Measurements from ENCODE around the gene COL13A1.

Gene COL13A1

DNA sequence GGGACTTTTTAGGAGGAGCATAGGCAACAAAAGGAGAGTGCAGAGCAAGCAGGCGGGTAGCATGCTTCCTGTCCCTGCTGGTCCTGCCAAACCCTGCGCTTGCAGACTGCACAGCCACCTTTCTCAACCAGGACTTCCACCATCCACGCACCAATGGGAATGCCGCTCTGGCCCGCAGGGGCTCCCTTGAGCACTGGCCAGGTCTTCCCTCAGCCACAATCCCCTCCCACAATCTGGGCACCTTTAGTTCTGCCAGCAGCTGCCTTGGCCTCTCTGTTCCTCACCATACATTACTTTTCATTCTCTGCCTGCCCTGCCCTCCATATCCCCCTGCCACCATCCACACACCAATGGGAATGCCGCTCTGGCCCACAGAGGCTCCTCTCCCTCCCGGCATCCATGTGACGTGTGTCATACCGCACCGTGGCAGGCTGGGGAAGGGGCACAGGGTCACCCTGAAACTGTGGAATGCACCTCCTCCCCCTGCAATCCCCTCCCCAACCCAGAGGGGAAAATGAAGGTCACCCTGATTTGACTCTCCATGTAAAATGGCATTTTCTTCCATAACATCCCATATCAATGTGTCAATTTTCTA is 153.6 kb downstream of the COL13A1 start:
- DNase-seq = no peak

DNA sequence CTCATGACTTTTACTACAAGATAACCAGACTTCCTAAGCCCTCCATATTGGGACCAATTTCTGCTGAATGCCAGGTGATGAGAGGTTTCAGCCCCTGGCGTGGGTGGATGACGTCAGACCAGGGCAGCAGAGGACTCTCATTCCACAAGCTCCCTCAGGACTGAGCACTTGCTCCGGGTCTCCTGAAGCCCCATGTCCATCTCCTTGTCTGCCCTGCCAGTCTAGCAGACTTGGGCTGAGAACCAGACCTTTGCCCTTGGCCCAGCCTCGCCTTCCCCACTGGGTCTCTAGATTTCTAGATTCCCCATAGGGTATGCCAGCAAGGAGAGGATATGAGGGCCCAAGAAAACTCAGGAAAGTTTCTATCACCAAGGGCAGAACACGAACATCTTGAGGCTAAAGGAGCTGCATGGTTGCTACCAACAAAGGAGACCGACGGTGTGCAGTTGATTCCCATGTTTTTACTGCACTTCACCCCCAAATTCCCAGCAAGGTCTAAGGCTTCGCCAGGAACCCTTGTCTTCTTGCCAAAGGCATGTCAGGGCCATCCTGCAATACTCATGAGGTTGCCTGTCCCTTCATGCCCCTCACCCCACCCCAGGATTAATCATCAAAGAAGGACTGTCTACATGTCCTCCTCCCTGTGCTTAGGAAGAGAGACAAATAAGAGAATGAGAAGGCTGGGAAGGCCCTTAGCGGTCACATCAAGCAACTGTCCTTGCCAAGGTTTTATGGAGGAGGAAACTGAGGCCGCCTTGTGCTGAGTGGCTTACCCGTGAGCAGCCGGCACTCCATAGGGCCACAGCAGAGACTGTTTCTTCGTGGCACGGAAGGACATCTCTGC is 154.4 kb downstream of the COL13A1 start:
- no peak for DNase-seq

DNA sequence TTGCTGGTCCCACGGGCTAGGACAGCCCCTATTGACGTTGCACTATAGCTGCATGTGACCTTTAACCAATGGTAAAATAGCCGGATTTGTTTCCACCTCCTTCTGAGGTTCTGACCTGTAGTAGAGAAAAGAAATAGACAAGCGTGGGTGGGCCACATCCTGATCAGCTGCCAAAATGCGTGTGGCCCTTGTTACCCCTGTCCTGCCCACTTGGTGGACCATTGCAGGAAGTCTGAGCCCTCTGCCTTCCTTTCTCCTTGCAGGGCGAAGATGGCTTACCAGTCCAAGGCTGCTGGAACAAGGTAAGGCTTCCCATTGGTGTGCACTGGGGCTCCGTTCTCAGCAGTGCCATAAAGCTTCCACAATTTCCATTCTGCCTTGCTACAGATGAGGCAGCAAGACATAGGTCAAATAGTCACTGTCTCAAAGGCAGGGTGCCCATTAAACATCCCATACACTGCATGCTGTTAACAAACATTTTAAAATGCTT is 155.1 kb downstream of the COL13A1 start:
- no peak for DNase-seq

DNA sequence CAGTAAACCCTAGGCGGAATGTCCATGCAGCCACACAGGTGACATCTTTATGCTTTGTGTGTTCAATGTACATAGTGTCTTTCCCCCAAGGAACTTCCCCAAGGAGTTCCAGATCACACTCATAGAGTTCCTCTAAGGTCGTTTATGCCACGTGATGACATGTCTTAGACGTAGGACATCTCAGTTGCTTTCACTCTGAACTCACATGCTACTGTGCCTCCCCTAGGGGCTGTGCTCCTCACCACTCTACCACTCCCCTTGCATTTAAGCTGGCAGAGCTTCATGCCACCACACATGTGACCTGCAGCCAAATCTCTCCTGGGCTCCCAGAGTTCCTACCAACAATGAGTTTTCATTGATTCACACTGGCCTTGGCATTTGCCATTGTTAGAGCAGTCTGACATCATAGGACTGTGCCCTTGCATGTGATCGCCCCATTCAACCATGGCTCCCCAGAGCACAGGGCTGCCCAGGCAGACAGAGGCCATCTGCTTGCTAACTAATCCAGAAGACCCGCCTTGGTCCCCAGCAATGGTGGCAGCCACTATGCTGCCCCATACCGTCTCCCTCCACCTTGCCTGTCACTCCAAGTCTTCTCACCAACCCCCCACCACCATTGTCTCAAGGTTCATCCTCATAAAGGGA is 155.7 kb downstream of the COL13A1 start:
- no peak for DNase-seq

DNA sequence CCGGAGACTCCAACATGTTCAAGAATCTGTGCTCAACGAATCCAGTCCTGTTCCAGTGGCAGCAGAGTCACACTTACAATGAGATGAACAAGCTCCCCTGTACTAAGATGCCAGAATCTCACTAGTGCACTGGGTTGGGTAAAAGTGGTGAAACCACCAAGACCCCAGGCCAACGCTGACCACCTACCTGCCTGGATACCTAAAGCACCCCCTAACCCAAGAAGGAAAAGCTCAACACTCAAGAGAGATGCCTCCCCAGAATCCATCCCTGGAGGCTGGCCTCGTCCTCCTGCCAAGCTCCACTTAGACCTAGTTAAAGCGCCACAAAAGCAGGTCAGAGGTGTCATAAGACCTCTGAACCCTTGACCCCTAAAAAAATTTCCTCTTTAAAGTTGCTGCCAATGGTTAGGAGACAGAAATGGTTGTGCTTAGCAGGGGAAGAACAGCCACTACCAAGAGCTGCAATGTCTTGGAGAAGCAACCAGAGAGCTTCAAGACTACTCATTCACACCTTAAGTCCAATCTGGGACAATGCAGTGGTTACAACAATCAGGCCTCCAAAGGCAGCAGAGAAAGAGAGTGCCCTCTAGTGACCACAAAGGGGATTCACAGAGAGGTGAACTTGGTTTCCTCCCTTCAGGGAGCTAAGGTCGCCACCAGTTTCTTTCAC is 156.3 kb downstream of the COL13A1 start:
- DNase-seq = no peak

DNA sequence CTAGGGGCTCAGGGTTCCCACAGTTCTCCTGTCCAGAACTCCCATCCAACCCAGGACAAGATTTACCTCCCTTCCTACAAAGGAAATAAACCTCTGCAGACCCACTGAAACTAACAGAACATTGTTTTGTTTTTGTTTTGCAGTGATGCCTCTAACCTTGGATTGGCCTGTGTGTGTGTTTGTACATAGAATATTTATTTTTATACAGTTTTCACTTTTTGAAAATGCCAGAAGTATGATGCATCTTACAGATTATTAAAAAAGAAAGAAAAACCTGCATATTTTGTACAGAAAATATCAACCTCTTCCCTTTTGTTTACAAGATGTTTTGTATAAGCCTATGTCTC is 156.8 kb downstream of the COL13A1 start:
- DNase-seq = no peak

DNA sequence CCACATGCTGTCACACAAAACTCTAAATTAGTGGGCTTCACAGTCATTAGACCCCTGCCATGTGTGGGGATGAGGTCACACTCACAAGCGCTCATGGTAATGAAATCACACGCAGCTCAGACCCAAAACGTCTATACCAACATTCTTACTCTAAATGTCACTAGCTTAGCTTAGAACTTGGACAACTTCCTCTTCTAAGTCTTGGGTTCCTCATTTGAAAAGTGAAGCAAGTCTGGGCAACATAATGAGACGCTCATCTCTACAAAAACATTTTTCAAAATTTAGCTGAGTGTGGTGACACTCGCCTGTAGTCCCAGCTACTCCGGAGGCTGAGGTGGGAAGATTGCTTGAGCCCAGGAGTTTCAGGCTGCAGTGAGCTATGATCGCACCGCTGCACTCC is 158.2 kb downstream of the COL13A1 start:
- peak in 1 of 2 donors; percentile 38 for DNase-seq

DNA sequence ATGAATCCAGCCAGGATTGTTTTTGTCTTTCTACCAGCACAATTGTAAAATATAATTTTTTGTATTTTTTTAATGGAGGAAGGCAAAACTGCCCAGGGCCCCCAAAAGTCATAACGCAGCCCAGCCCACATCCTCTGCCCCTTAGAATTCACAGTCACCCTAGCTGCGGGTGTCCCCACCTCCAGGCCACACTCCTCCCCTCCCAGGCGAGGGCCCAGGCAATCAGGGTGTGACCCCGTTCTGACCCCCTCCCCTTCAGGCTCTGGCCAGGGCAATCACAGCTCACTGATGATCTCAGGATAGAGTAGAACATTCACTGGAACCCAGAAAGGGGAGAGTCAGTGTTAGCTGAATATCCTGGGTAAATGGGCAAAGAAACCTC is 158.9 kb downstream of the COL13A1 start:
- no peak for DNase-seq

DNA sequence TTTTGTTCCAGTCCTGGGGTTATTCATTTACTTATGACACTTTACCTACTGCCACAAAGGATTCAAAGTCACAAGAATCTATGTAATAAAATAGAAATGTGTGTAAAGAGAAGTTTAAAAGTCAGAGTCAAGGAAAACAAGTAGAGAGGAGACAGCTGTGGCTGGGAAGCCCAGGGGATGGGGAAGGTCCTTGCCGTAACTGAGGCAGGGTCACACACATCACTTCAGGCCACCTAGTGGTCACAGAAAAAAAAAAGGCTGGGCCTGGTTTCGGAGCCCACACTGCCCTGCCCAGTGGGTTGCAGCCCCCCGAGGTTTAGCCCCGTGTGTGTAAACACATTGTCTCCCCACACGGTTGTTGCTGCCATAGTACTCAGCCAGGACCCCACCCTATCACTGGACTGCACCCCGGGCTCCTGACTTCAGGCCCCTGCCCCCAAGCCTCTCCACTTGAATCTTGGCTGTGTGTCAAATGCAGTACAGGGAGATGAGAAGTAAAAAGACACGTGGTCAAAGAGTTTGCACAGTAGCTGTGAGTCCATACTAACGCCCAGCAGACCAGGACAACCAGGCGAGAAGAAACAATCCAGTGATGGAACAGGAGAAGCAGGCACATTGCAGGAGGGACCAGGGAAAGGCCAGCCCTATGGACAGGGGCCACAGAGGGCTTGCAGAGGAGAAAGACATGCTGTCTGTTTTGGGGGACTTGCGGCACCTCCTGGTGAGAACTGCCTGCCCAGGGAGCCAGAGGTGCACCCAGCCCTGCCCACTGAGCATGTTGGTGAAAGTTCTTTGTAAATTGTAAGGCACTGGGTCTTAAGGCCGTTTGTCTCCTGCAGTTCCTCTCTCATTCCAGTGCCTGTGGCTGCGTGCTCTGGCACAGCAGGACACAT is 159.5 kb downstream of the COL13A1 start:
- no peak for DNase-seq

DNA sequence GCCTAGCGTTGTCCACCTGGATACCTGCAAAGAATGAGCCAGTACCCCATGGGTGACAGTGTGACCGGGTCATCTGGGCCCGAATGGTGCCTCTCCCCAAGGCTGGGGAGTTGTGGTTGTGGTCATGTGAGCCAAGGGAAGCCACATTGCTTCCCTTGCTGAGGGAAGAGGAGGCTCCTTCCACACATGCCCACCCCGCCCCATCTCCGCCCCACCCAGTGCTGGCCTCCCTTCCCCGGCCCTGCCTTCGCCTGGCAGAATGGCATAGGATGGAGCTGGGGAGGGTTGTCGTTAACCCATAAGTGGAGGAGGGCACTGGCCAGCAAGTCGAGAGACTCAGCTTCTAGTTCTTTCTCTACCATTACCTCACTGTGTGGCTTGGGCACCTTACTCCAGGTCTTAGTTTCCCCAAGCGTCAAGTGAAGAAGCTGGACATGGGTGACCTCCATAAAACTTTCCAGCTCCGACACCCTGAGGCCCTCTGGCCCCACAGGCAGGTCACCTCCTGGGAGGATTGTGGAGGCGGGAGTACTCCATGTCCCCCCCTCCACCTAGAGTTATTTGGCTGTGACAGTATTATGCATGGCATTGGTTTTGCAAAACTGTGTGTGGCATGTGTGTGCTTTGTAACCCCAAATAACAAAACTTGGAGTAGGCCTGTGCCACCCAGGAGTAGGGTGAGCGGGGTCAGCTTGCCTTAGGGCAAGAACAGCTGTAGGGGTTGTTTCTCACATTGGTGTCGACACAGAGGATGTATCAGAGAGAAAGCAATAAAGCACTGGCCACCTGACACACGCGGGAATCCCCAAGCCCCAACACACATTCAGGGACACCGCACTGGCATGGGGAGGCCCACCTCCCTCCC is 160.4 kb downstream of the COL13A1 start:
- no peak for DNase-seq

DNA sequence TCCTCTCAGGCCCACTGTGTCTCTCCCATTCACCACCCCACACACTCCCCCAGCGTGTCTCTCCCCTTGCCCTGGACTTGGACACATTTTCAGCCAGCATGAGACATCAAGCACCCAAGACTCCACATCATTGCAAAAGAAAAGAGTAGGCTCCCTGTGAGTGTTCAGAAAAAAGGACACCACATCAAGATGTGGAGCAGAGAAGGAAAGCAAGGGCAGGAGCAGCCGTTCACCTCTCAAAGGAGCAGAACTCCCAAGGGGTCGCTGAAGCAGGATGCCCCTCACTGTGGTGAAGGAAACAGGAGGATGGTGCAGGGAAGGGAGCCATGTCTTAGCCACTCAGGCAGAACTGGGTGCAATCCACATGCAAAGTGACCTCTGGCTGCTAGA is 161.0 kb downstream of the COL13A1 start:
- no peak for DNase-seq

DNA sequence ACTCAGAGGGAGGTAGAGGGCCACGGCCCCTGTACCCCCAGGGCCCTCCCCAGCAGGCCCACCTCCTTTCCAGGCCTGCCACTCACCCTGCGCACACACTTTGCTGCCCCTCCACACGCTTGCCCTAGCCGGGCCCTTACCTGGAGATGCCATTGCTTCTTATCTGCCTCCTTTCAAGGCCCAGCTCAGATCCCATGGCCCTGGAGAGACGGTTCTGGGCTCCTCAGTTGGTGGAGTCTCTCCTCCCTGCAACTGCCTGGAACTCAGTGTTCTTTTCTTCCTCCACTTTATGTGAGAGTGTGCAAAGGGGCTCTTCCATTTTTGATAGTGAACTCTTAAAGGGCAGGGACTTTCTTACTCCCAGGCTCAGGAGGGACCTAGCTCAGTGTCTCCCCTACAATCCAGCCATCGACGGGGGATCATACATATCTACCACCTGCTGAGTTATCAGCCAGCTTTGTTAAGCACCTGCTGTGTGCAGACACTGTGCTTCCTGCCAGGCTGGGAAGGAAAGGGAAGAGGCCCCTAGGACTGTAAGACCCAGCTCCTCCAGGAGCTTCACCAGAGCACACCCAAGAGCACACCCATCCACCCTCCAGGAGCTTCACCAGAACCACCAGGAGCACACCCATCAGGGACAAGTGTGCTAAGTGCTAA is 161.6 kb downstream of the COL13A1 start:
- DNase-seq = no peak

DNA sequence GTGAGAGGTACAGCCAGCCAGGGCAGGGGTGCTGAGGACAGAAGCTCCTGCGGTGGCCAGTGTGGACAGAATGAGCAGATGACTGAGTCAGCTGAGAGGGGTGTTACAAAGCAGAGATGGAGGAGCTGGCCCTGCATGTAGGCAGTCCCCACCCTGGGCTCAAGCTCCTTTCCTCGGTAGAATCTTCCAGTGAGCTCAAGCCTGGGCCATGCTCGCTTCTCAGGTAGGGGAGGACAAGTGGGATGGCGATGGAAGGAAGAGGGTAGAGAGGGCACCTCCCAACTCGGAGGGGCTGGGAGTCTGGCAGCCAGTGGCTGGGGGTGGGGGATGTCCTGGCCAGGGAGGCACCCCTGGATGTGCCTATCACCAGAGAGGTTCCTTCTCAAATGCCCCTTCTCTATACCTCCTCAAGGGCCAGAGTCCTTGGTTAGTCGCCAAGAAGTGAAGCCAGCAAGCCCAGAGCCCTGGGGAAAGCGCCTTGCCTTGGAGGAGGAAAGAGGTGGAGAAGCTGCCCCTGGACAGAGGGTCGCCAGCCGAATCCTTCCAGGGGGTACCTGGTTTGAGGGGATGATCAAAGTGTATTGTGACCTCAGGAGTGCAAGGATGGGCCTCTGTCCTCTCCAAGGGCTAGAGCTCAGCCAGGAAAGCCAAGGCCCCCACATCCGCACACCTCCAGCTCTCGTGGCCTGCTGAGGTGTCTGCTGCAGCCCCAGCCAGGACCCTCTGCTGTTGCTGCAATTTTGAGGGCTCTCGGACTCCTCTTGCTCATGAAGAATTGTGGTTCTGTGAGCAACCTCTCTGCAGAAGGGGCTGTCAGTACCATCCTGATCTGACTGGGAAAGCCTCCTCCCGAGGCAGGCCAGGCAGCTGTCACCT is 162.4 kb downstream of the COL13A1 start:
- DNase-seq = no peak

DNA sequence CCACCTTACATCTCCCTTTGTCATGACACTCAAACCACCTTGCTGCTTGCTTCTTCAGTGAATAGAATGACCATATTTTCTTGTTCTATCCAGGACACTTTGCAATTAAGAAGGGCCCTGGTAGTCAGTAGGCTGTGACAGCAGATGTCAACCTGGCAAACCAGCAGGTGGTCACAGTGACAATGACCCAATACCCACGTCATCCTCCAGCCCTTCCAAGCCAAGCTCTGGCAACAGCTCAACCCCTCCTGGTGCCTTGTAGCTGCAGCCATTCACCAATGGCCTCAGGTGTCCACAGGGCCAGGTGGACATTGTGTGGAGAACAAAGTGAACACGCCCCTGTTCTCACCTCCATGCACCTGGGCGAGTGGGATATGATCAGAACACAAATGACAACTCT is 163.4 kb downstream of the COL13A1 start:
- no peak for DNase-seq

DNA sequence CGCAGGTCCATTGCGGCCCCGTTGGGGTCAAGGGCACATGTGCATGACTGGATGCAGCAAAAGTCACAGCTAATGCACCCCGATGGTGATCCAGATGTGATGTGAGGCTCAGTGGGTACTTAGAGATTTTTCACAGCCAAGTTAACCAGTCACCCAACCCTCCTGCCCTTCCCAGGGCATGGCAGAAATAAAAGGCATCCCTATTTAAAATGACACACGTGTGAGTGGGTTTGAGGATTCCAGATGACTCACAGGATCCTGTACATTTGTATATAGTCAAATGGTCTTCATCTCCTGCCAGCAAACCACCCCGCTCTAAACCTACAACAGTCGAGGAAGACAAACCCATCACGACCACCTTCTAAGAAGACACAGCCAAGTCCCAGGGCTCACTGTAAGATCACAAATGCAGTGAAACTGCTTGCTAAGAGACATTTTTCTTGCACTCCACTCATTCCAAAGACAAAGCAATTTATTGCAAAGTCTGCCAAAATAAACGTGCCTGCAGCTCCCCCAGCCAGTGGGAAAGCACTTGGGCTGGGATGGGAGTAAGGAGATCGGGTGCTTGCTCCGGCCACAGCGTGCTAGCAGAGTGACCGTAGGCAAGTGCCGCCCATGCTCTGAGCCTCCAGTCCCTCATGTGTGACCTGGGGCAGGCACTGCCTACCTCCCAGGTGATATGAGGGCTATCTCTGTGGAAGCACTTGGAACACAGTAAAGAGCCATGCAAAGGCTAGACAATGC is 164.4 kb downstream of the COL13A1 start:
- DNase-seq = no peak

DNA sequence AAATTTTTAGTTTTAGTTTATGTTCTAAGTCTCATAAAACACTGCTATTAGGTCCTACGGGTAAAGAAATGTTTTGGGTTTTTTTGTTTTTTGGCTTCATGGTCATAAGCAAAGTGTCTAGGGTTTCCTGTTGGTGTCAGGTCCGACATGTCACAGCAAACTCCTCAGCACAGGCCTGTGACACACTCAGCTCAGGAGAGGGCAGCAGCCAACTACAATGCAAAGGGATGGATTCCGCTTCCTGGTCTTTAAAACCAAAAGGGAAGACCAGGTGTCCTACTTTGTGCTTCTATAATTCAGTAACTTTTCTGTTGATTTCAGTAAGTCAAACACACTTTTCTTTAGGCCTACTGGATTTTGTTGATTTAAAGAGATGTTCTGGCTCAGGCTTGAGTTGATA is 167.1 kb downstream of the COL13A1 start:
- no peak for DNase-seq

DNA sequence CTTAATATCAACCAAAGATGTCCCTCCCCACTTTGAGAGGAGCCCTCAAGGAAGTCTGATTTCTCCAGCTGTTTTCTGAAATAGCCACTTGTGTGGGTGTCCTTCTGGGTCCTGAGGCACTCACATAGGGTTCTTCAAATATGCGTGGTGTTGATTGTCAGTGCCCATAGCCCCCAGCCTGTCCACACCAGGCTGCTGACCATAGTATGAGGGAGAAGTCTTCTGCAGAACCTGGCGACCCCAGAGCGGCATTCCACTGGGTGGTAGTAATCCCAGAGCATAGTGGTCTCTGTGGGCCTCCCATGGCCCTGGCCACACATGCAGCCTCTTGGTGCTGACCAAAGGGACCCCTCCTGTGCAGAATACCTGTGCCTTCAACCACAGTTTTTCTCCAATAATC is 168.3 kb downstream of the COL13A1 start:
- no peak for DNase-seq

DNA sequence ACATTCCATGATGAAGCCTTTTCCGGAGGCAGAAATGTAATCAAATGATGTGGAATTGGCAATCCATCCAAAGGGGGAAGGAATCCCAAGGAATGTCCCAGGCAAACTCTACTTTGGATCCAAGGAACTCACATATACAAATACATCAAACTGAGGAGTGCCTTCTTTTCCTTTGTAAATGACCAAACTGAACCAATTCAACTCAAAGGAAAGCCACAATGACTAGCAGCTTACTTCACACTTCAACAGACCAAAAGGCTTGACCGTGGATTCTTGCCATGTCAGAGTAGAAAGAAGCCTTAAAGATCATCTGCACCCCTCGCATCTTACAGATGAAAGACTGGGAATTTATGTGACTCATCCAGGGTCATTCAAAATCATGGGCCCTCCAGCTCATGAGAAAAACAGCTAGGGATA is 171.3 kb downstream of the COL13A1 start:
- DNase-seq = no peak

DNA sequence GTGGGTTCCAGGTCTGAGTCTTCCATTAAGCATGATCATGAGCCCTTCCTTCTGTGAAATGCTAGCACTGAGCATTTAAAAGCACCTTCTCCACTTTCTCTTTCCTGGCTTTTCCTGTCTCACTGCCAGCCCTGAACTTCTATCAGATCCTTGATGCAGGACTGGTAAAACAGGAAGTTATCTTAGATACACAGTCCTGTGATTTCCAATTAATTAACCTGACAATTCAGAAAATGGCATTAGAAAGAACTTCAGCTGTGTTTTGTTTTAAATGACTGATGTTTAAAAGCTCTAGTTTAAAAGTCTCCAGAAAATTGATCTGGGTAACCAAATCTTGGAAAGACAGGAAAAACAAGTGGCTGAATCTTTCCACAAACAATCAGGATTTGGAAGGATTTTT is 172.0 kb downstream of the COL13A1 start:
- no peak for DNase-seq

Measured in bone marrow (tissue), 2 donors.